Keratinocyte (primary cell): ENCODE measurements around the gene CST6. TPM values are rescaled to one million over a fixed set of nuclear protein-coding genes. Genes with fewer than 3 reads are reported as not detected.
A peak's percentile ranks its signal among the peaks of the same experiment; 100 is the strongest.

Source experiments
- DNase-seq: peaks from one replicate; pipeline ENCODE4 v3.0.0-alpha.2; 2011; ENCODE audit warnings: low read depth, missing footprints, low spot score
- FAIRE-seq: peaks from 2 replicates; lab custom pipeline; 2011; peaks lifted over from hg19 to GRCh38; lab: Jason Lieb, UNC
- H2AFZ ChIP-seq: 2 replicates; pipeline ENCODE4 v1.6.0; 2012; ENCODE audit warnings: low read length, control low read depth, inconsistent platforms; ENCODE audit not compliant: control insufficient read depth
- H3K27ac ChIP-seq: 2 replicates; pipeline ENCODE4 v1.5.1; 2011; ENCODE audit warnings: low read length; ENCODE audit not compliant: control insufficient read depth, insufficient read depth
- H3K27me3 ChIP-seq: 3 replicates; pipeline ENCODE4 v1.6.0; 2011; ENCODE audit warnings: low read length; ENCODE audit not compliant: control insufficient read depth, insufficient read depth; ENCODE audit errors: extremely low read depth
- H3K36me3 ChIP-seq, 2 experiments: 2 replicates in 1 of 2; 3 replicates in 1 of 2; pipeline ENCODE4 v1.5.1; 2011; ENCODE audit warnings: low read length in 2 of 2, mild to moderate bottlenecking in 1 of 2; ENCODE audit not compliant: control insufficient read depth in 2 of 2, insufficient read depth in 2 of 2; ENCODE audit errors: extremely low read depth in 1 of 2
- H3K4me1 ChIP-seq: 3 replicates; pipeline ENCODE4 v1.5.1; 2011; ENCODE audit warnings: low read length; ENCODE audit not compliant: control insufficient read depth, insufficient read depth; ENCODE audit errors: extremely low read depth
- H3K4me2 ChIP-seq: 3 replicates; pipeline ENCODE4 v1.6.0; 2011; ENCODE audit warnings: low read depth, low read length; ENCODE audit not compliant: control insufficient read depth, insufficient read depth; ENCODE audit errors: extremely low read depth
- H3K4me3 ChIP-seq, 3 experiments: fragments of 200-600 bp in 1 of 3; sonication (generic) in 1 of 3; 2 replicates in 2 of 3; 3 replicates in 1 of 3; pipeline ENCODE4 v1.5.1; 2011 to 2016; ENCODE audit warnings: low read length in 3 of 3, mild to moderate bottlenecking in 3 of 3, control low read depth in 2 of 3, inconsistent platforms in 1 of 3, low read depth in 1 of 3, mixed read lengths in 1 of 3, mixed run types in 1 of 3, moderate library complexity in 1 of 3; ENCODE audit not compliant: control insufficient read depth in 2 of 3, insufficient read depth in 2 of 3; ENCODE audit errors: extremely low read depth in 1 of 3
- H3K79me2 ChIP-seq: 2 replicates; pipeline ENCODE4 v1.6.0; 2012; ENCODE audit warnings: low read length; ENCODE audit not compliant: control insufficient read depth, insufficient read depth
- H3K9ac ChIP-seq: 3 replicates; pipeline ENCODE4 v1.6.0; 2011; ENCODE audit warnings: low read length; ENCODE audit not compliant: control insufficient read depth, insufficient read depth; ENCODE audit errors: extremely low read depth
- H3K9me1 ChIP-seq: 3 replicates; pipeline ENCODE4 v1.6.0; 2011; ENCODE audit warnings: low read length; ENCODE audit not compliant: control insufficient read depth, insufficient read depth; ENCODE audit errors: extremely low read depth
- H3K9me3 ChIP-seq: 2 replicates; pipeline ENCODE4 v1.5.1; 2012; ENCODE audit warnings: low read depth, low read length; ENCODE audit not compliant: control insufficient read depth
- H4K20me1 ChIP-seq: 3 replicates; pipeline ENCODE4 v1.6.0; 2011; ENCODE audit warnings: low read length; ENCODE audit not compliant: control insufficient read depth, insufficient read depth; ENCODE audit errors: extremely low read depth
- CTCF ChIP-seq, 3 experiments: IDR thresholded peaks in 1 of 3; conservative IDR thresholded peaks in 1 of 3; optimal IDR thresholded peaks in 1 of 3; 2 replicates in 2 of 3; 3 replicates in 1 of 3; pipeline versions ENCODE3 to v1.5.1; 2011; ENCODE audit warnings: low read length in 3 of 3, mild to moderate bottlenecking in 3 of 3, moderate library complexity in 2 of 3, control low read depth in 1 of 3, inconsistent platforms in 1 of 3; ENCODE audit not compliant: insufficient read depth in 2 of 3; ENCODE audit errors: extremely low read depth in 1 of 3
- EZH2 ChIP-seq: IDR thresholded peaks from one replicate; pipeline ENCODE4 v1.6.1; 2012; ENCODE audit warnings: inconsistent platforms, mild to moderate bottlenecking, low read length, moderate library complexity
- dilution Hi-C: fragments of 300-500 bp; cut with MboI; formaldehyde crosslinking; loops from one replicate; pipeline ENCODE4 v1.7.0; 2020; ENCODE audit warnings: low sequenced_read_pairs; ENCODE audit not compliant: extremely low pct_ligation_motif_present
- polyA plus RNA-seq, 5 experiments: library from polyadenylated mRNA; depleted of rRNA in 3 of 5; stranded (reverse) in 3 of 5; stranded (forward) in 1 of 5; unstranded in 1 of 5; fragments of >200 nt; gene quantifications; 1 replicate in 1 of 5; 2 replicates in 3 of 5; 3 replicates in 1 of 5; pipeline versions ENCODE4 v1.2.1 to v1.2.3, GENCODE V29; 2011 to 2012; ENCODE audit warnings: missing spikeins in 2 of 5, low read depth in 1 of 5, low replicate concordance in 1 of 5

The CST6 gene
- polyA plus RNA-seq, 1 donor (not counting 4 experiments of a cell fraction or from before 2014, with no cell fraction given) = 1.4 TPM

DNA sequence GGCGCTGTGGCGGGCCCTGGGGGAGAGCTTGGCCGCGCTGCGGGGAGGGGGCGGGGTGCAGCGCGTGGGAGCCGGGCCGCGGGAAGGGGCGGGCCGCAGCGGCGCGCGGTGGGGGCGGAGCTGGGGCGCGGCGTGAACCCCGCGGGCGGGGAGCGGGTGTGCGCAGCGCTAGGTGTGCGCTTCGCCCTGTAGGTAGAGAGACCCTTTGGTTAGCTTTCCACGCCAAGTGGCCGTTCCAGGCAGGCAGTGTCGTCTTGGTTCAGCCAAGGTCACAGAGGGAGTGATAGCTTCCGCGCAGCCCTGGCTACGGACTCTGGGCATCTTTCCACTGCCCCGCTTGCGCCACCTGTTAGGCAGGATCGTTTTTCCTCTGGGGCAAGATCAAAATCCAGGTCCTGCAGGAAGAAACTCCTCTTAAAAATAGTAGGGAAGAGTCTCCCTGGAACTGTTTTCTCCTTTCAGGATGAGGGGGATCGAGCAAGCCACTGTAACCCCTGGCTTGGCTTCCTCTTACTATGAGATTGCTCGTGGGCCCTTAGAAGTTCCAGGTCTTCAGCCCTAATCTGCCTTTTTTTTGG is 9.1 kb upstream of the CST6 start:
- no peaks in the 10 kb centered on the region for H3K9me3 ChIP-seq
- peaks cover 14% of the 10 kb centered on the region for H3K4me1 ChIP-seq
- FAIRE-seq (no peak), DNase-seq (no peak)
- H3K27ac ChIP-seq = peak overlapping the region; percentile 91
- H2AFZ ChIP-seq = peak overlapping the region; percentile 97
- no peaks in the 10 kb centered on the region for H3K27me3 ChIP-seq
- peaks cover 47% of the 10 kb centered on the region for H3K79me2 ChIP-seq
- dilution Hi-C loops = no loop called here
- H3K9me1 ChIP-seq = peaks cover 2% of the 10 kb centered on the region
- no peak for TF ChIP-seq EZH2
- TF ChIP-seq CTCF (optimal IDR thresholded peaks at IDR 0.05 in 1 of 3, IDR thresholded peaks at IDR 0.05 in 1 of 3, conservative IDR thresholded peaks at IDR 0.05 in 1 of 3; ENCODE audit: extremely low read depth in 1 of 3, insufficient read depth in 2 of 3, low read length in 3 of 3) = peak in 1 of 3 experiments; percentile 36
- peak overlapping the region; percentile 96 for H3K9ac ChIP-seq
- peaks cover 4% of the 10 kb centered on the region for H4K20me1 ChIP-seq
- H3K4me2 ChIP-seq = peak overlapping the region; percentile 90
- peak overlapping the region; percentile 92 to 100 (median 100) for H3K4me3 ChIP-seq
- H3K36me3 ChIP-seq = peaks cover 25 to 28% of the 10 kb centered on the region in 2 experiments

GRCh38 chr11:66003291-66003690 is 8.5 kb upstream of the CST6 start:
- no peak overlapping the region for H2AFZ ChIP-seq
- peak overlapping the region; percentile 92 to 100 (median 100) for H3K4me3 ChIP-seq
- no peak for DNase-seq
- H3K79me2 ChIP-seq = peaks cover 47% of the 10 kb centered on the region
- no peaks in the 10 kb centered on the region for H3K9me3 ChIP-seq
- H3K9me1 ChIP-seq = peaks cover 2% of the 10 kb centered on the region
- H4K20me1 ChIP-seq = peaks cover 4% of the 10 kb centered on the region
- FAIRE-seq = no peak
- peak overlapping the region; percentile 91 for H3K27ac ChIP-seq
- H3K4me2 ChIP-seq = peak overlapping the region; percentile 90
- dilution Hi-C loops = no loop called here
- H3K27me3 ChIP-seq = no peaks in the 10 kb centered on the region
- peaks cover 24 to 28% of the 10 kb centered on the region in 2 experiments for H3K36me3 ChIP-seq
- H3K9ac ChIP-seq = peak overlapping the region; percentile 96
- TF ChIP-seq EZH2 (no peak), CTCF (optimal IDR thresholded peaks at IDR 0.05 in 1 of 3, IDR thresholded peaks at IDR 0.05 in 1 of 3, conservative IDR thresholded peaks at IDR 0.05 in 1 of 3; ENCODE audit: extremely low read depth in 1 of 3, insufficient read depth in 2 of 3, low read length in 3 of 3) (no peak)
- peaks cover 19% of the 10 kb centered on the region for H3K4me1 ChIP-seq
